DOHH2 (cell line): ENCODE data around the gene PALLD.

ENCODE experiments used
- CTCF ChIP-seq: fragments of 200-600 bp; sonication (generic); IDR thresholded peaks from one replicate; pipeline ENCODE4 v1.5.1; 2014; ENCODE audit warnings: antibody characterized with exemption, mild to moderate bottlenecking, low read depth, low read length; ENCODE audit not compliant: poor library complexity, severe bottlenecking
- EZH2phosphoT487 ChIP-seq: fragments of 200-600 bp; sonication (generic); IDR thresholded peaks from 2 replicates; pipeline ENCODE4 v1.6.1; 2017; ENCODE audit warnings: borderline replicate concordance, mild to moderate bottlenecking, antibody characterized with exemption, low read length, moderate library complexity, mixed read lengths

GRCh38 chr4:168803732-168804131 lies 306.9 kb downstream of the PALLD start:
- TF ChIP-seq CTCF (no peak), EZH2phosphoT487 (no peak)
